ENCODE data around the gene CCDC117.
A peak's percentile ranks its signal among the peaks of the same experiment; 100 is the strongest.
"Not testable (repeated sequence)": the region's sequence is repeated elsewhere in the genome, so short reads cannot be mapped to it uniquely, and the experiment has no call there.

Gene CCDC117

GRCh38 chr22:28801845-28802594 is 29.5 kb downstream of the CCDC117 start:
- DNase-seq (ENCODE audit: low read depth in 2 of 2, low spot score in 1 of 2) = no peak

- no peak for DNase-seq (ENCODE audit: low read depth in 2 of 2, low spot score in 1 of 2)
Observed at GRCh38 chr22:28802595-28803123, 30.2 kb downstream of the CCDC117 start.

GRCh38 chr22:28805426-28805825 is 32.9 kb downstream of the CCDC117 start:
- not testable (repeated sequence) for DNase-seq (ENCODE audit: low read depth in 2 of 2, low spot score in 1 of 2)

GRCh38 chr22:28808716-28809355 is 36.3 kb downstream of the CCDC117 start:
- no peak for DNase-seq (ENCODE audit: low read depth in 2 of 2, low spot score in 1 of 2)

- DNase-seq (ENCODE audit: low read depth in 2 of 2, low spot score in 1 of 2) = peak in 1 of 2 donors; percentile 27
Observed at GRCh38 chr22:28810821-28811491, 38.5 kb downstream of the CCDC117 start.

- DNase-seq (ENCODE audit: low read depth in 2 of 2, low spot score in 1 of 2) = no peak
Observed at GRCh38 chr22:28812516-28812915, 40.0 kb downstream of the CCDC117 start.

- no peak for DNase-seq (ENCODE audit: low read depth in 2 of 2, low spot score in 1 of 2)
Observed at GRCh38 chr22:28813772-28814518, 41.5 kb downstream of the CCDC117 start.

- DNase-seq (ENCODE audit: low read depth in 2 of 2, low spot score in 1 of 2) = no peak
Observed at GRCh38 chr22:28815111-28815510, 42.6 kb downstream of the CCDC117 start.

GRCh38 chr22:28815729-28816128 is 43.2 kb downstream of the CCDC117 start:
- no peak for DNase-seq (ENCODE audit: low read depth in 2 of 2, low spot score in 1 of 2)

- no peak for DNase-seq (ENCODE audit: low read depth in 2 of 2, low spot score in 1 of 2)
Observed at GRCh38 chr22:28817064-28817463, 44.6 kb downstream of the CCDC117 start.

GRCh38 chr22:28817919-28818859 is 45.7 kb downstream of the CCDC117 start:
- DNase-seq (ENCODE audit: low read depth in 2 of 2, low spot score in 1 of 2) = no peak

- DNase-seq (ENCODE audit: low read depth in 2 of 2, low spot score in 1 of 2) = no peak
Observed at GRCh38 chr22:28819253-28820096, 47.0 kb downstream of the CCDC117 start.

- no peak for DNase-seq (ENCODE audit: low read depth in 2 of 2, low spot score in 1 of 2)
Observed at GRCh38 chr22:28820885-28821284, 48.4 kb downstream of the CCDC117 start.

- DNase-seq (ENCODE audit: low read depth in 2 of 2, low spot score in 1 of 2) = no peak
Observed at GRCh38 chr22:28821452-28821851, 49.0 kb downstream of the CCDC117 start.

GRCh38 chr22:28822930-28823551 is 50.5 kb downstream of the CCDC117 start:
- no peak for DNase-seq (ENCODE audit: low read depth in 2 of 2, low spot score in 1 of 2)

GRCh38 chr22:28824455-28824854 is 52.0 kb downstream of the CCDC117 start:
- DNase-seq (ENCODE audit: low read depth in 2 of 2, low spot score in 1 of 2) = not testable (repeated sequence)

GRCh38 chr22:28826430-28826829 is 53.9 kb downstream of the CCDC117 start:
- not testable (repeated sequence) for DNase-seq (ENCODE audit: low read depth in 2 of 2, low spot score in 1 of 2)

GRCh38 chr22:28826921-28827320 is 54.4 kb downstream of the CCDC117 start:
- no peak for DNase-seq (ENCODE audit: low read depth in 2 of 2, low spot score in 1 of 2)

Measured in stimulated activated CD8-positive, alpha-beta memory T cell treated with anti-CD3 and anti-CD28 coated beads, Interleukin-4, amount 100 ng/mL, for 1 hour (primary cell).